ENCODE measurements around the gene TPRX2.
"Not testable (repeated sequence)": the region's sequence is repeated elsewhere in the genome, so short reads cannot be mapped to it uniquely, and the experiment has no call there.

TPRX2 gene

DNA sequence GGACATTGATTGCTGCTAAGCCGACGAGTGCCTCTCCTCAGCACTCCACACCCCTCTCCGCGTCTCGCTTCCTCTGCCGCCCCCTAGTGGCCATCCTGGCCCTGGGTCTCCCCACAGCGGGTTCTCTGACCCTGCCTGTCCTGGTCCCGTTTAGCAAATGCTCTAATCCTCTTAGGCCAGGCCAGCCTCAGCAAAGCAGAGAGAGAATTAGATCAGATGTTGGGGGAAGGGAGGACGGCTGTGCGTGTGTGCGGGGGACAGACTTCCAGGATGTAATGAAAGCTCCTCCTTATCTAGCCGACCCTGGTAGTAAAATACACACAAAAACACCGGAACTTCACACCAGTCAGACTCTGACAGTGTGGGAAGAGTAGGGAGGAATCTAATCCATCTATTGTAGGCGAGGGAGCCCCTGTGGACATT lies 4.5 kb downstream of the TPRX2 start:
- peak; percentile 85 for DNase-seq

- no peak for DNase-seq
Measured at GRCh38 chr19:47865166-47865565, 6.1 kb downstream of the TPRX2 start.

GRCh38 chr19:47878906-47879305 lies 19.9 kb downstream of the TPRX2 start:
- no peak for DNase-seq

DNA sequence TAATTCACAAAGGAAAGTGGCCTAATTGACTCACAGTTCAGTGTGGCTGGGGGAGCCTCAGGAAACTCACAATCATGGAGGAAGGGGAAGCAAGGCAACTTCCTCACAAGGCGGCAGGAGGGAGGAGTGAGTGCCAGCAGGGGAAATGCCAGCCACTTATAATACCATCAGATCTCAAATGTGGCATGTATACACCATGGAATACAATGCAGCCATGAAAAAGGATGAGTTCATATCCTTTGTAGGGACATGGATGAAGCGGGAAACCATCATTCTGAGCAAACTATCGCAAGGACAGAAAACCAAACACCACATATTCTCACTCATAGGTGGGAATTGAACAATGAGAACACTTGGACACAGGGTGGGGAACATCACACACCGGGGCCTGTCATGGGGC lies 20.4 kb downstream of the TPRX2 start:
- DNase-seq: not testable (repeated sequence)

GRCh38 chr19:47881757-47882156 lies 22.7 kb downstream of the TPRX2 start:
- DNase-seq: no peak

DNA sequence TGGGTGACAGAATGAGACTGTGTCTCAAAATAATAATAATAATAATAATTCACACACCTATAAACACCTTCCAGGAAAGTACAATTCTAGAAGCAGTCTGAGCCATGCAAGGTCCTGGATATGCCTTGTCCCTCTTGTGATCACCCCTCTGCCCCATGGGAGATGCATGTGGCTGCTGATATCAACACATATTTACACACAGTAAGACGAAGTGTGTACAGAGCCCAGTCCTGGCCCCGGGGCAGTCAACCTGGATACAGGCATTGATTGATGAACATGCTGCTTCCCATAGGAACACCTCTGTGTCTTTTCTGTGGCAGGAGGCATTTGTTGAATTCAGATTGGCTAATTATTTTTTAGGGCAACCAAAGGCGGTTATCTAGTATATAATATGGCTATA lies 23.9 kb downstream of the TPRX2 start:
- DNase-seq: no peak

- no peak for DNase-seq
Measured at GRCh38 chr19:47885067-47885463, 26.0 kb downstream of the TPRX2 start.

DNA sequence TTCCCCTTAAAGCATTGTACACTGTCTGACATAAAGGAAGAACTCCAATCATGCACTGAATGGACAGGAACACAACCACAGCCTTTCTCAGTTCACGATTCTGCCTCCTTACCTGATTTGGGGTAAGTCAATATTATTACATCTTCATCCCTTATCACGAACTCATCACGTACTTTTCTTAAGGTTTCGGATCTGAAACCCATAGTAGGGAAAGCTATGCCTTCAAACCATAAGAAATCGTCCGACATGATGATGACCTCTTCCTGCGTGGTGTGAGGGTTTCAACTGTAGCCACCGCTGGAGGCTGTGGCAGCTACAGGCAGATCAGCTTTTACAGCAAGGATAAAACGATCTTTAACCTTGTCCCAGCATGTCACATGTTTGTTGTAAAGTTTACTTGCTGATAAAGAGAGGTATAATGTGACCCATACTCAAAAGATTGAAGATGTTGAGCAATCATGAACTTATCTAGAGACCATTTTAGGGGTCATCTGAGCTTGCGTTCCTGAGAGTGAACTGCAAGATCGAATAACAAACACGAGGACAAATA lies 27.1 kb downstream of the TPRX2 start, which contains the start of gene SULT2A1:
Gene SULT2A1 (minus strand): TSS at position 306 of the 550 bp plus-strand sequence. CDS start 58 bp downstream, at position 248.
- DNase-seq: no peak

- DNase-seq: no peak
Measured at GRCh38 chr19:47890865-47891621, 32.0 kb downstream of the TPRX2 start.

DNA sequence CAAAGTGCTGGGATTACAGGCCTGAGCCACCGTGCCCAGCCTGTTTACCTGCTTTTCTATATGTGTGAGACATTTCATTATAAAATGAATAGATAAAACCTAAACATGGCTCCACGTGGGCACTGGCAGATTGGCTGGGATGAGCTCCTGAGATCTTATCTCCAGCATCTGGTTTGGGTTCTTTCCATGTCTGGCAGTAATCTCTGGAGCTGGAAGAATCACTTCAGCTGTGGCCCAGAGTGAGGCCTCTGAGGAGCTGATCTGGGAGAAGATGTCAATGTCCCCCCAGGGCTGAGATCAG lies 32.5 kb downstream of the TPRX2 start:
- no peak for DNase-seq

- DNase-seq: no peak
Measured at GRCh38 chr19:47891923-47892666, 33.1 kb downstream of the TPRX2 start.

DNA sequence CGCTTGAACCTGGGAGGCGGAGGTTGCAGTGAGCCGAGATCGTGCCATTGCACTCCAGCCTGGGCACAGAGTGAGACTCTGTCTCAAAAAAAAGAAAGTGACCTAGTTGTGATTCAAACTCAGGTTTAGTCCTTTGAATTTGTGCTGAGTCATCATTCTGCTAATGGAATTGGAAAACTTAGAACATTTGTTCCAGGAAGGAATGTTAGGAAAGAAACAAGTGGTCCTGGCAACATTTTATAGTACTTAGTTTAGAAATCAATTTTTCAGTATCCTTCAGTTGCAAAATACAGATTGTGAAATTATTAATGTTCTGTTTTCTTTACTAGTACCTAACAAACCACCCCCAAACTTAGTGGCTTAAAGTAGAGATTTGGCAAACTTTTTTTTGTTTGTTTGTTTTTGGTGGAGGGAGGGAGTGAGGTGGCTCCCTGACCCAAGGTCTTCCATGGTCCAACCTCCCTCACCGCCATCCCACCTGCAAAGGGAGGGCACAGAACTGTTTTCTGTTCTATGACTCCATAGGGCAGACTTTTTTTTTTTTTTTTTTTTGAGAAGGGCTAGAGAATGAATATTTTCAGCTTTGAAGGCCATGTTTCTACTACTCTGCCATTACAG lies 36.2 kb downstream of the TPRX2 start:
- DNase-seq: no peak

DNA sequence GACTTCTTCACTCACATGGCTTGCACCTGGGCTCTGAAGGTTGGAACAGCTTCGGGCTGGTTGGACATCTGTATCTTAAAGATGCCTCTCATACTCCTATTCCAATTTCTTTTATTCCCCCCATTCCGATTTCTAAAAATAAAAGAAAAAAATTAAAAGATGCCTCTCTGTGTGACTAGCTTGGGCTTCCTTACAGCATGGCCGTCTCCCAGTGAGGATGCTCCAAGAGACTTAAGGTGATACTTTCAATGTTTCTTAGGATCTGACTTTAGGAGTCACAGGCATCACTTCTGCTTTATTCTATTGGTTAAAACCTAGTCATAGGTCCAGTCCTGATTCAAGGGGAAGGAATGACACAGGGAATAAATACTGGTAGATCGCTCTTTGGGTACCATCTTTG lies 37.0 kb downstream of the TPRX2 start:
- DNase-seq: no peak

- DNase-seq: no peak
Measured at GRCh38 chr19:47896773-47897172, 37.7 kb downstream of the TPRX2 start.

GRCh38 chr19:47897861-47898260 lies 38.8 kb downstream of the TPRX2 start:
- DNase-seq: no peak

- no peak for DNase-seq
Measured at GRCh38 chr19:47899335-47899734, 40.3 kb downstream of the TPRX2 start.

DNA sequence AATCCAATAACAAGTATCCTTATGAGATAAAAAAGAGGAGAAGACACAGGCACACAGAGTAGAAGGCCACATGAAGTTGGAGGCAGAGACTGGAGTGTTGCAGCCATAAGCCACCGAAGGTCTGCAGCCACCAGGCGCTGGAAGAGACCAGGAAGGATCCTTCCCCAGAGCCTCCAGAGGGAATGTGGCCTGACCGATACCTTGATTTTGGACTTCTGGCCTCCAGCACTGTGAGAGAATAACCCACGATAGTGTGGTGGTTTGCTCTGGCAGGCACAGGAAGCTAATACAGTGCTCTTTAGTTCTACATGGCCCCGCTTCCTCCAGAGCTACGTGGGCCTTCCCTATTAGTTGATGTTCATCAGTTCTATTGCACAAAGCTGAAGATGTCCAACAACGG lies 42.3 kb downstream of the TPRX2 start:
- no peak for DNase-seq

- DNase-seq: peak; percentile 77
Measured at GRCh38 chr19:47909350-47909749, 50.3 kb downstream of the TPRX2 start.

DNA sequence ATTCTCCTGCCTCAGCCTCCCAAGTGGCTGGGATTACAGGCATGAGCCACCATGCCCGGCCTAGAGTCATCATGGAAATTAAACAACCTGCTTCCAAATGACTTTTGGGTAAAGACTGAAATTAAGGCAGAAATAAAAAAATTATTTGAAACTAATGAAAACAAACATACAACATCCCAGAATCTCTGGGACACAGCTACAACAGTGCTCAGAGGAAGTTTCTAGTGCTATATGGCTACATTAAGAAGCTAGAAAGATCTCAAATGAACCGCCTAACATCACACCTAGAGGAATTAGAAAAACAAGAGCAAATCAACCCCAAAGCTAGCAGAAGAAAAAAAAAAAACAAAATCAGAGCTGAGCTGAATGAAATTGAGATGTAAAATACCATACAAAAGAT lies 51.2 kb downstream of the TPRX2 start:
- DNase-seq: not testable (repeated sequence)

Data from activated naive CD4-positive, alpha-beta T cell treated with Interleukin-2 at 50 U/mL for 16 hours (primary cell).